NT2/D1 (cell line): Measurements from ENCODE around the gene COL20A1.

Experiments used
- SUZ12 ChIP-seq: IDR thresholded peaks from 2 replicates; pipeline ENCODE4 v1.6.1; 2011; ENCODE audit not compliant: insufficient read length, insufficient read depth; ENCODE audit errors: extremely low read depth
- YY1 ChIP-seq: IDR thresholded peaks from 2 replicates; pipeline ENCODE4 v1.6.1; 2011; ENCODE audit not compliant: insufficient read length, insufficient read depth
- ZNF274 ChIP-seq: IDR thresholded peaks from 2 replicates; pipeline ENCODE4 v1.6.1; 2011; ENCODE audit warnings: mild to moderate bottlenecking, low read depth, low read length

DNA sequence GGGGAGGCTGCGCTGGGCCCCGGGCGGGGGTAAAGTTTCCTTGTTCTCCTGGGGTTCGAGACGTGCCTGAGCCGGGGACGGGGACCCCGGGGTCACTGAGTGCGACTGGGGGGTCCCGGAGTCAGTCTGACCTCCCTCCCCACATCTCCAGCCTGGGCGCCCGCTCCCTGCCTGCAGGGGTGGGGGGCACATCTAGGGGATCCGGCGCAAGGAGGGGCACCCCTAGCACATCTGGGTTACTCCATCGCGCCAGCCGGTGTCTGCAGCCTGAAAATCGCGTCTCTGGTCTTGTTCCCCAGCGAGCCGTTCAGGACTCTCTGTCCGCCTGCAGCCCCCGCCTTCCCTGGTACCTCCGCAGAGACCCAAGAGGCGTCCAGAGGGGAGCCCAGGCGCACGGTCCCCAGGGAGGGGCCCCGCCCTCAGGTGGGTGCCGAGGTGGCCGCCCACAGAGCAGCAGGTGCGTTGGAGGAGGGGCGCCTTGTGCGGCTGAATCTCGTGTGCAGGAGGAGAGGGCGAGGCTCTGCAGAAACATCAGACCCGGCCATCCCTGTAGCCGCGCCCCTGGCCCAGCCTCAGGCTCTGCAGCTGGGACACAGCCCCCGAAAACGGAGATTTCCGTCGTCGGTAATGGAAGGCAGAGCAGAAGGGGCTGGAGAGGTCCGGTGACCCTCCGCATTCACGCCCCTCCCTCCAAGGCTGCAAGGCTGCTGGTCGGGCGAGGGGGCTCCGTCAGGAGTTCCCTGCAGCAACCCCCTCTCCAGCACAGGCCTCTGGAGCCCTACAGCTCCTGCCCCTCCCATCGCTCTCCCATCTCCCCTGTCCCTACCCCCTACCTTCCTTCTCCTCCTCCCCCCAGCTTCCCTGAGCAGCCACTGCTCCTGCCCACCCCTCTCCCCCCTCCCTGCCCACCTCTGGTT is 68.8 kb downstream of the COL20A1 start:
- TF ChIP-seq ZNF274 = no peak
- no peak for TF ChIP-seq YY1
- no peak for TF ChIP-seq SUZ12
